ENCODE data around the gene MEF2A.

DNA sequence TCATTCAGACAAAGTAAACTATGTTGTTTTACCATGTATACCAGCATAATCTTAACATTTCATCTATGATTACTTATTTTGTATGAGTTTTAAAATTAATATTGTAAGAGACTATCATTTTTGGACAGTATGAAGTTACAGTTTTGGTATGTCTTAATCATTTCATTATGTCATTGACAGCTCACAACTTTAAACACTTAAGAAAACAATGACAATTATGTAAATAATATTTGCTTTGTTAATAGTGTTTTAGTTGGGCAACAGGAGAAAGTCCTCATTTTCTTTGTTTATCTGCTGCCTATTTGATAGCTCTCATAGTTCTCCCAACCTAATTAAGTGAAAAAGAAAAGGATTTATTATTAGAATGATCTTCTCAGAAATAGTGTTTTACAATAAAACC is 80.2 kb downstream of the MEF2A start:
- TF ChIP-seq FOXP2 (optimal IDR thresholded peaks at IDR 0.05; ENCODE audit: borderline replicate concordance, extremely low read depth, extremely low read length, insufficient read depth) (no peak), REST (IDR thresholded peaks at IDR 0.05; ENCODE audit: insufficient read depth in 1 of 2, low read depth in 2 of 2, low read length in 2 of 2) (no peak)
